Effector memory CD8-positive, alpha-beta T cell (primary cell): ENCODE results near the gene DNAJB8.

Experiments used
- ATAC-seq: fragments of 150-1000 bp; cut with Tn5 transposase; replicated peaks from 2 replicates; pipeline ENCODE4 v1.10.0; 2021; ENCODE audit warnings: mild to moderate bottlenecking, moderate library complexity
- DNase-seq, 3 experiments: peaks; one replicate each; pipeline ENCODE4 v3.0.0; 2021
- H3K27ac Mint-ChIP-seq, 2 donors: one replicate each; pipeline ENCODE4 v1.8.0; 2022; ENCODE audit warnings: mild to moderate bottlenecking in 2 of 2, mixed read lengths in 2 of 2, moderate library complexity in 2 of 2
- H3K27me3 Mint-ChIP-seq, 2 donors: one replicate each; pipeline ENCODE4 v1.8.0; 2022; ENCODE audit warnings: mixed read lengths in 2 of 2
- H3K36me3 Mint-ChIP-seq: one replicate; pipeline ENCODE4 v1.8.0; 2022; ENCODE audit warnings: mild to moderate bottlenecking, moderate library complexity, mixed read lengths; ENCODE audit not compliant: insufficient read depth
- H3K4me1 Mint-ChIP-seq, 2 donors: one replicate each; pipeline ENCODE4 v1.8.0; 2022; ENCODE audit warnings: low read depth in 2 of 2, mixed read lengths in 2 of 2
- H3K4me3 Mint-ChIP-seq, 2 donors: one replicate each; pipeline ENCODE4 v1.8.0; 2022; ENCODE audit warnings: mild to moderate bottlenecking in 2 of 2, mixed read lengths in 2 of 2, moderate library complexity in 2 of 2
- H3K9me3 Mint-ChIP-seq, 2 donors: one replicate each; pipeline ENCODE4 v1.8.0; 2022; ENCODE audit warnings: mixed read lengths in 2 of 2
- total RNA-seq, 9 experiments: gene quantifications; one replicate each; lab custom pipeline; 2026; lab: John Stamatoyannopoulos, UW

DNAJB8 gene
- 0 reads per million in 9 experiments for total RNA-seq

- DNase-seq (peak in 2 of 3 experiments; percentile 15 to 16), ATAC-seq (peak; percentile 80)
- H3K27me3 Mint-ChIP-seq, result peaks cover 40 to 78% of the 10 kb centered on the region in 2 donors
- H3K9me3 Mint-ChIP-seq, result no peaks in the 10 kb centered on the region
- peaks cover 6% of the 10 kb centered on the region for H3K36me3 Mint-ChIP-seq
- peak within 1 kb of the TSS in 1 of 2 donors; percentile 47 for H3K27ac Mint-ChIP-seq
- peaks cover 7 to 9% of the 10 kb centered on the region in 2 donors for H3K4me1 Mint-ChIP-seq
- H3K4me3 Mint-ChIP-seq, result no peak within 1 kb of the TSS
Measured at GRCh38 chr3:128466840-128467541, at the start of gene DNAJB8. TSS of gene DNAJB8 (minus strand) at chr3:128466890. CDS start at chr3:128463245, 3,645 bp downstream.

GRCh38 chr3:128515967-128516366 lies 49.3 kb upstream of the DNAJB8 start:
- peaks cover 0 to 8% of the 10 kb centered on the region in 2 donors for H3K9me3 Mint-ChIP-seq
- H3K4me1 Mint-ChIP-seq, result peaks cover 0 to 2% of the 10 kb centered on the region in 2 donors
- no peak overlapping the region for H3K4me3 Mint-ChIP-seq
- no peaks in the 10 kb centered on the region for H3K36me3 Mint-ChIP-seq
- peaks cover 29 to 67% of the 10 kb centered on the region in 2 donors for H3K27me3 Mint-ChIP-seq
- DNase-seq (no peak), ATAC-seq (no peak)
- no peak overlapping the region for H3K27ac Mint-ChIP-seq

DNA sequence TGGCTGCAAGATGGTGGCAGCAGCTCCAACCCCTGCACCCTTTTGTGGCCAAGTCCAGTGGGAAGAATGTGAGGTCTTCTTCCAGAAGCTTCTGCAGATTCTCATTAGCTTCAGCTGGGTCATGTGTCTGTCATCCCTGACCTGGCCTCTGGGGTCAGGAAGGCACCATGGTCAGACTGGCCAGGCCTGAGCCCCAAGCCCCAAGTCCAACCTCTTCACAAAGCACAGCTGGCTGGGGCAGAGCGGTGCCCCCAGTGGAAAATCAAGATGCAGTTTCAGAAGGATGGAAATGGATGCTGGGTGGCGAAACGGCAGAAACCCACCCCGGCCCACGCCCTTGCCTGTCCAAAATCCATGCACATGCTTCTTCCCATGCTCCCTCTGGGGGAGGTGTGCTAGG lies 42.2 kb upstream of the DNAJB8 start:
- DNase-seq (no peak), ATAC-seq (no peak)
- H3K4me1 Mint-ChIP-seq, result no peaks in the 10 kb centered on the region
- no peaks in the 10 kb centered on the region for H3K36me3 Mint-ChIP-seq
- H3K27ac Mint-ChIP-seq, result no peak overlapping the region
- peaks cover 22 to 64% of the 10 kb centered on the region in 2 donors for H3K27me3 Mint-ChIP-seq
- peaks cover 0 to under 1% of the 10 kb centered on the region in 2 donors for H3K9me3 Mint-ChIP-seq
- H3K4me3 Mint-ChIP-seq, result no peak overlapping the region

DNA sequence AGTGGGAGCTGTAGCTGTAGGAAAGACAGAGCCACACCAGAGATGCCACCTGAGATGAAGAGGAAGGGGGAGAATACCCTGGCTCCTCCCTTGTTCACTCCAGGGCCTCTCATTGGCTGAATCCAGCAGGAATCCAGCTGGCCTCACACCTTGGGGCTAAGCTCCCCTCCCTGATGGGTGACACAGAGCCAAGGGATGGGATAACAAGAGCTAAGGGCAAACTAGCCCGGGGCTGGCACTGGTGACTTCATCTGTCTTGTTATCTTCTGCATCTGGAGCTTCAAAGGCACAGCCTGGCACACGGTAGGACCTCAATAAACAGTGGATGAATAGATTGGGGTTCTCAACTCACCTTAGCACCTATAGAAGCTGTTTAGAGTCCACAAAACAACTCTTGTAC lies 40.1 kb upstream of the DNAJB8 start:
- ATAC-seq (no peak), DNase-seq (no peak)
- H3K4me1 Mint-ChIP-seq, result no peaks in the 10 kb centered on the region
- peaks cover 30 to 77% of the 10 kb centered on the region in 2 donors for H3K27me3 Mint-ChIP-seq
- H3K36me3 Mint-ChIP-seq, result no peaks in the 10 kb centered on the region
- H3K4me3 Mint-ChIP-seq, result no peak overlapping the region
- H3K9me3 Mint-ChIP-seq, result no peaks in the 10 kb centered on the region
- no peak overlapping the region for H3K27ac Mint-ChIP-seq

GRCh38 chr3:128505771-128506170 lies 39.1 kb upstream of the DNAJB8 start:
- DNase-seq (no peak), ATAC-seq (no peak)
- no peak overlapping the region for H3K4me3 Mint-ChIP-seq
- H3K4me1 Mint-ChIP-seq, result no peaks in the 10 kb centered on the region
- H3K9me3 Mint-ChIP-seq, result no peaks in the 10 kb centered on the region
- no peaks in the 10 kb centered on the region for H3K36me3 Mint-ChIP-seq
- peaks cover 30 to 80% of the 10 kb centered on the region in 2 donors for H3K27me3 Mint-ChIP-seq
- no peak overlapping the region for H3K27ac Mint-ChIP-seq

GRCh38 chr3:128504963-128505730 lies 38.5 kb upstream of the DNAJB8 start:
- Mint-ChIP-seq H3K27ac (no peak overlapping the region), H3K9me3 (no peaks in the 10 kb centered on the region), H3K36me3 (no peaks in the 10 kb centered on the region), H3K4me1 (no peaks in the 10 kb centered on the region), H3K27me3 (peaks cover 32 to 79% of the 10 kb centered on the region in 2 donors), H3K4me3 (no peak overlapping the region)
- DNase-seq (no peak), ATAC-seq (no peak)

DNA sequence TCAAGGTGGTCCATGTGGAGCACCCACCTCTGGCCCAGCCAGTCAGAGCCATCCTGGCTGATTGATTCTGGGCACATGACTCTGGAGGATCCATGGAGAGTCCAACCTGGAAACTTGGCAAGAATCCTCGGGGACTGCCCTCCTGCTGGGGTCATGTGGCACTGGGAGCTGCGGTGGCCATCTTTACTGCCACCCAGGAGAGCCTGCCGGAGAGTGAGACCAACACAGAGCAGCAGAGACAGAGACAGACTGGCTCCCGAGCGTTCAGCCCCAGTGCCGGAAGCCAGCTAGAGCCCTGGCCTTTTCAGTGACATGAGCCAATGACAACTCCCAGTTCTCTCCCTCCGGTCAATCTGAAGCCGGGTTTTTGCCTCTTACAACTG lies 37.8 kb upstream of the DNAJB8 start:
- H3K27ac Mint-ChIP-seq, result no peak overlapping the region
- no peaks in the 10 kb centered on the region for H3K36me3 Mint-ChIP-seq
- no peaks in the 10 kb centered on the region for H3K4me1 Mint-ChIP-seq
- peaks cover 36 to 79% of the 10 kb centered on the region in 2 donors for H3K27me3 Mint-ChIP-seq
- DNase-seq, result no peak
- no peaks in the 10 kb centered on the region for H3K9me3 Mint-ChIP-seq
- ATAC-seq, result no peak
- no peak overlapping the region for H3K4me3 Mint-ChIP-seq

DNA sequence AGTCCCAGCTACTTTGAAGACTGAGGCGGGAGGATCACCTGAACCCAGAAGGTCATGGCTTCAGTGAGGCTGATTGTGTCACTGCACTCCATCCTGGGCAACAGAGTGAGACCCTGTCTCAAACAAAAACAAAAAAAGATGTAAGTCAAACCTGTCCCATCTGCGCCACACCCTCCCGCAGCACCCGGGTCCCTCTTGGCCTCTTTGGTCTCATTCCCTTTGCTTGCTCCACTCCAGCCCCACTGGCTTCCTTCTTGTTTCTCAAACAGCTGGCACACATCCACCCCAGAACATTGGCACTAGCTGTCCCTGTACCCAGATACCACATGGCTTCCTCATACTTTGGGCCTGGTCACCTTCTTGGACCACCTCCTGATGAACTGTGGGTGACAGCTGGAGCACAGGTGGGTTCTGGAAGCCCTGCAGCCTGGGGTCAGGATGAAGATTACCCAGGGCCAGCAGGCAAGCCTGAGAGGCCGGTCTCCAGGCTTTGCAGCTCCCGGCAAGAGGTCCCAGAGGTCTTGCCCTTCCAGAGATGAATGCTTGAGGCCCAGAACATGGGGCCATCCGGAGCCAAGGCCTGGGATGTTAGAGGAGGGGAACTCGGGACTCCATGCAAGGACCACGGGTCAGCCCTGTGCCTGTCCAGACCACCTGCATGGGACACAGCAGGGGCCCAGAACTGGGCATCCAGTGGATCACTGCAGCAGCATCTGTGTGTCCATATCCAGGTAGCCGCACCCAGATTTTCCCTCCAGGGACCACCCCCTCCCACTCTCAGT lies 37.3 kb upstream of the DNAJB8 start:
- Mint-ChIP-seq H3K27ac (no peak overlapping the region), H3K27me3 (peaks cover 33 to 79% of the 10 kb centered on the region in 2 donors), H3K4me1 (no peaks in the 10 kb centered on the region), H3K9me3 (no peaks in the 10 kb centered on the region), H3K36me3 (no peaks in the 10 kb centered on the region), H3K4me3 (no peak overlapping the region)
- ATAC-seq (no peak), DNase-seq (no peak)

DNA sequence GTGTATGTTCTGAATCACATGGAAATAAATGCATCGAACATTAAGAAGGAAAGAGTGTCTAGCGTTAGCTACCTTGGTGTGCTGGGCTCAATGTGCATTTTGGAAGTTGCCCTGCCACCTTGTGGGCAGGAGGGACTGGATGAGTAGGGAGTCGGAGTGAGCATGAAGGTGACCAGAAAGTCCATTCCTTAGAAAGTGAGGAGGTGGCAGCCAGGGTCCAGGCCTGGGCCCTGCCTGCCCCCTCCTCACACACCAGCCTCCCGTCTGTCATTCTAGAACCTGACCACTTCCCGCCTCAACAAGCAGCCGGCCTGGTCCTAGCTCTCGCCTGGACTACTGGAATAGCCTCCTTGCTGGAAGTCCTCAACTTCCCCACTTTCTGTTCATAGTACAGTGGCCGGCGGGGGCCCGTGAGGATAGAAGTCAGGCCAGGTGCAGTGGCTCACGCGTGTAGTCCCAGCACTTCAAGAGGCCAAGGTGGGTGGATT lies 36.5 kb upstream of the DNAJB8 start:
- ATAC-seq (no peak), DNase-seq (no peak)
- Mint-ChIP-seq H3K27me3 (peaks cover 40 to 79% of the 10 kb centered on the region in 2 donors), H3K4me3 (no peak overlapping the region), H3K4me1 (no peaks in the 10 kb centered on the region), H3K27ac (no peak overlapping the region), H3K36me3 (no peaks in the 10 kb centered on the region), H3K9me3 (no peaks in the 10 kb centered on the region)

DNA sequence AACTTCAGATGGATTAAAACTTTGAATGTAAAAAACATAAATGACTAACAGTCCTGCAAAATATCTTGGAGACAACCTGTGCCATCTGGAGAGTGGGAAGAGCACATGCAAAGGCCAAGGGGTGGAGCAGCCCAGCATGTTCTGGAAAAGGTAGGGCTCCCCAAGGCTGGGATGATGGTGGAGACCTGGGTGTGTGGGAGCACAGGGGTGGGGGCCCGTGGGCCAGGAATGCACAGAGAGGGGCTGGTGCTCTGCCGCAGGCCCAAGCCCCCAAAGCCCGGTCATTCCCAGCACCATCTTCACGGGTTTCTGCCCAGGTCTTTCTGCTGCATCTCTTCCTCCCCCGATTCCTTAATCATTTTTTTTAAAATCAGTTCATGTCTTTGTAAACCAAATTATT lies 36.0 kb upstream of the DNAJB8 start:
- DNase-seq, result no peak
- H3K9me3 Mint-ChIP-seq, result no peaks in the 10 kb centered on the region
- H3K27ac Mint-ChIP-seq, result no peak overlapping the region
- no peak overlapping the region for H3K4me3 Mint-ChIP-seq
- H3K4me1 Mint-ChIP-seq, result no peaks in the 10 kb centered on the region
- H3K36me3 Mint-ChIP-seq, result no peaks in the 10 kb centered on the region
- peaks cover 41 to 77% of the 10 kb centered on the region in 2 donors for H3K27me3 Mint-ChIP-seq
- no peak for ATAC-seq

DNA sequence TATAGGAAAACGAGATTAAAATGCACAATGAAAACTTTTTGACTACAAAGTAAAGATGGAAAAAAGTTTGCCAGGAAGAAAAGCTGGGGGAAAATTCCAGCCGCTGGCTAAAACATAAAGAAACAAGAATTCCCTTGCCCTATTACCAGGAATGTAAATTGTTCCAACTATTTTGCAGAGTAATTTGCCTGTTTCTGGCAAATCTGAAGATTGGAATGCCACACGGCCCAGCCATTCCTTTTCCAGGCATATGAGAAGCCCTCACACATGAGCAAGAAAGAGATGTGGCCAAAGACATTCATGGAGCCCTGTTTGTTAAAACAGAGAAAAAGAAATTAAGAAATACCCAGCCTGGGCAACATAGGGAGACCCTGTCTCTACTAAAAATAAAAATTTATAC lies 34.7 kb upstream of the DNAJB8 start:
- H3K36me3 Mint-ChIP-seq, result no peaks in the 10 kb centered on the region
- no peak overlapping the region for H3K4me3 Mint-ChIP-seq
- H3K27me3 Mint-ChIP-seq, result peaks cover 40 to 77% of the 10 kb centered on the region in 2 donors
- no peak overlapping the region for H3K27ac Mint-ChIP-seq
- no peak for DNase-seq
- H3K4me1 Mint-ChIP-seq, result peaks cover 4% of the 10 kb centered on the region in 2 donors
- ATAC-seq, result no peak
- H3K9me3 Mint-ChIP-seq, result no peaks in the 10 kb centered on the region

DNA sequence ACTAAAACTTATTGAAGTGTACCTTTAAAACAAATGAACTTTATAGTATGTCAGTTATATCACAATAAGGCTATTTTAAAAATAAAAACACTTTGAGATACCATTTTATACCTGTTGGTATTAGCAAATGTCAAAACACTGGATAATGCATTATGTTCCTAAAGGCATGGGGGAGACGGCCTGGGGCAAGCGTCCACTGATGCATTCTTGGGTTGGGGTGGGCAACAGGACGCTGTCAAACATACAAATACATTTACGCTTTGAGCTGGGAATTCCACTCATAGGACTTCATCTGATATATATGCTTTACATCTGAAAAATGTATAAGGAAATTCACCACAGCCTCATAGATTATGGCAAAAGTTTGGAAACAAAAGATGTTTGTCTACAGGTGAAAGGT lies 33.9 kb upstream of the DNAJB8 start:
- H3K4me3 Mint-ChIP-seq, result no peak overlapping the region

DNA sequence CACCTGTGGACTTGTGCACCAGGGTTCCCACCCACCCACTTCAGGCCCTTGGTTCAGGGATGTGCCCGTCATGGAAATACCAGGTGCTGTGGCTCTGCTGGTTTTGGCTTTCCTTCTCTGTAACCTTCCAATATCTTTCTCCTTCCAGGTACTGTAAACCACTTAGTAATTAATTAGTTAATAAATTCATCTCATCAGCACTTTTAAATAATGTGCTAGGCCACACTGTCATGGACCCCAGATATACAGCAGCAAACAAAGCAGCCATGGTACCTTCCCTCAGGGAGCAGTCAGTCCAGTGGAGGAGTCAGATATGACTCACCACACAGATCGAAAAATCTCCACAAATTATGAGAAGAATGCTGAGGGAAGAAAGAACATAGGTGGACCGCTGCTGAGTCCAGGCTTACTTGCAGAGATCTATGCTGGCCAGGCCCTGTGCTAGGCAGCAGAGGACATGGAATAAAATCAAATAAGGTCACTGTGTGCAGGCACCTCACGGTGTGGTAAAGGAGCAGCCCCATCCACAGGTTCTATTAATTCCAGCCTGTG lies 33.1 kb upstream of the DNAJB8 start:
- Mint-ChIP-seq H3K27me3 (peaks cover 51 to 88% of the 10 kb centered on the region in 2 donors), H3K4me1 (peaks cover 4% of the 10 kb centered on the region in 2 donors), H3K27ac (no peak overlapping the region), H3K9me3 (no peaks in the 10 kb centered on the region), H3K4me3 (no peak overlapping the region), H3K36me3 (no peaks in the 10 kb centered on the region)
- DNase-seq, result no peak
- no peak for ATAC-seq

More for the DNA sequence above, 33.9 kb upstream of the DNAJB8 start:
- DNase-seq, result no peak
- Mint-ChIP-seq H3K27me3 (peaks cover 48 to 86% of the 10 kb centered on the region in 2 donors), H3K9me3 (no peaks in the 10 kb centered on the region), H3K36me3 (no peaks in the 10 kb centered on the region), H3K27ac (no peak overlapping the region), H3K4me1 (peaks cover 4% of the 10 kb centered on the region in 2 donors)
- no peak for ATAC-seq
